ENCODE measurements around the gene NELFE.

DNA sequence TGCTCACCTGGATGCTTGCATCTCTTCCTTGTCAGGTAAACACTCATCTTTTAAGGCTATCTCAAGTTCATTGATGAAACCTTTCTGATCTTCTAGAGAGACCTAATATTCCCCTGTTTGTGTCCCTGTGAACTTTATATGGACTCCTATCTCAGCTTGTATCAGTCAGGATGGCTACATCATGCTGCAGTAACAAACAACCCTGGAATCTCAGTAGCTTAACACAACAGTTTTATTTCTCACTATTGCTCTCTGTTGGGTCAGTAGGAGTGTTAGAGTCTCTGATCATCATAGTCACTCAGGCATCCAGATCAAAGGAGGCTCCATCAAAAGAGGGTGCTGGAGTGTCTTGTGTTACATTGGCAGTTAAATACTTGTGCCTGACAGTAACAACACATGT, 43.4 kb downstream of the NELFE start:
- TF ChIP-seq CTCF (optimal IDR thresholded peaks at IDR 0.05 in 1 of 3, IDR thresholded peaks at IDR 0.05 in 1 of 3, conservative IDR thresholded peaks at IDR 0.05 in 1 of 3; ENCODE audit: extremely low read depth in 1 of 3, insufficient read depth in 2 of 3, low read length in 3 of 3) (no peak), EZH2 (IDR thresholded peaks at IDR 0.05; ENCODE audit: low read length) (no peak)

All from keratinocyte (primary cell).